Endothelial cell of umbilical vein (primary cell): Measurements from ENCODE around the gene SLC66A2.

Experiments used
- CTCF ChIP-seq, 2 donors: IDR thresholded peaks; 1 replicate in 1 of 2; 2 replicates in 1 of 2; pipeline ENCODE4 v1.5.1; 2011; ENCODE audit warnings: low read length in 2 of 2, mild to moderate bottlenecking in 2 of 2, moderate library complexity in 2 of 2, control low read depth in 1 of 2, inconsistent platforms in 1 of 2, low read depth in 1 of 2; ENCODE audit not compliant: insufficient read depth in 1 of 2; ENCODE audit errors: extremely low read depth in 1 of 2
- MYC ChIP-seq: IDR thresholded peaks from one replicate; pipeline ENCODE4 v1.6.1; 2011; ENCODE audit warnings: mild to moderate bottlenecking, low read depth, low read length

- TF ChIP-seq CTCF (IDR thresholded peaks at IDR 0.05; ENCODE audit: extremely low read depth in 1 of 2, insufficient read depth in 1 of 2, low read depth in 1 of 2, low read length in 2 of 2) (no peak), MYC (no peak)
These were observed 7.8 kb downstream of the SLC66A2 start for GRCh38 chr18:79943608-79944125.
